22Rv1 (cell line): Measurements from ENCODE around the gene PKMYT1.
A peak's percentile ranks its signal among the peaks of the same experiment; 100 is the strongest.

Experiments used
- H3K27ac ChIP-seq: fragments of 450-650 bp; 2 replicates; pipeline ENCODE4 v1.5.1; 2017
- CTCF ChIP-seq: fragments of 450-650 bp; IDR thresholded peaks from 2 replicates; pipeline ENCODE4 v1.5.1; 2017; ENCODE audit warnings: mild to moderate bottlenecking
- ZFX ChIP-seq: fragments of 450-650 bp; IDR thresholded peaks from 2 replicates; pipeline ENCODE4 v1.6.1; 2017; ENCODE audit warnings: antibody characterized with exemption, borderline replicate concordance

The PKMYT1 gene

GRCh38 chr16:2983706-2984136, 3.5 kb upstream of the PKMYT1 start:
- H3K27ac ChIP-seq = peak overlapping the region; percentile 41; the same call in 1 of the 2 replicates
- TF ChIP-seq ZFX (no peak), CTCF (peak; percentile 97)

- H3K27ac ChIP-seq = peak overlapping the region; percentile 99; the same call in 1 of the 2 replicates
- no peak for TF ChIP-seq CTCF
- no peak for TF ChIP-seq ZFX
Measured at GRCh38 chr16:2982402-2982801, 2.2 kb upstream of the PKMYT1 start.

- TF ChIP-seq CTCF (no peak), ZFX (no peak)
- peak overlapping the region; percentile 99; the same call in 1 of the 2 replicates for H3K27ac ChIP-seq
Measured at GRCh38 chr16:2981899-2982250, 1.6 kb upstream of the PKMYT1 start.

- H3K27ac ChIP-seq = peak overlapping the region; percentile 99
Measured at GRCh38 chr16:2981177-2981898, 1.1 kb upstream of the PKMYT1 start.

GRCh38 chr16:2979669-2980226, 498 bp downstream of the PKMYT1 start:
- H3K27ac ChIP-seq = peak overlapping the region; percentile 99
- no peak for TF ChIP-seq CTCF
- no peak for TF ChIP-seq ZFX

More at GRCh38 chr16:2981177-2981898, 1.1 kb upstream of the PKMYT1 start:
- no peak for TF ChIP-seq CTCF
- TF ChIP-seq ZFX = no peak

GRCh38 chr16:2977440-2977839, 2.8 kb downstream of the PKMYT1 start:
- H3K27ac ChIP-seq = peak overlapping the region; percentile 99
- TF ChIP-seq ZFX (no peak), CTCF (no peak)

- peak overlapping the region; percentile 99 for H3K27ac ChIP-seq
- TF ChIP-seq ZFX (no peak), CTCF (no peak)
Measured at GRCh38 chr16:2976673-2977072, 3.6 kb downstream of the PKMYT1 start.
